OCI-LY1 (cell line): ENCODE data around the gene MS4A4E.

Source experiments
- H2AFZ ChIP-seq: fragments of 200-600 bp; sonication (generic), shearing (Covaris generic); 2 replicates; pipeline ENCODE4 v1.6.0; 2014; ENCODE audit warnings: antibody characterized with exemption, mild to moderate bottlenecking, low read length
- H3F3A ChIP-seq: fragments of 200-600 bp; sonication (generic), shearing (Covaris generic); 2 replicates; pipeline ENCODE4 v1.6.0; 2014; ENCODE audit warnings: mild to moderate bottlenecking, antibody characterized with exemption, low read length, moderate library complexity; ENCODE audit not compliant: insufficient read depth
- H3K27ac ChIP-seq: fragments of 200-600 bp; sonication (generic); 2 replicates; pipeline ENCODE4 v1.5.1; 2014; ENCODE audit warnings: low read length, mixed run types, mild to moderate bottlenecking, low read depth; ENCODE audit not compliant: poor library complexity, severe bottlenecking
- H3K27me3 ChIP-seq: fragments of 200-600 bp; sonication (generic); 2 replicates; pipeline ENCODE4 v1.6.0; 2014; ENCODE audit warnings: antibody characterized with exemption, mild to moderate bottlenecking, low read length, moderate library complexity; ENCODE audit not compliant: insufficient read depth
- H3K36me3 ChIP-seq: fragments of 200-600 bp; sonication (generic); 2 replicates; pipeline ENCODE4 v1.6.1; 2014; ENCODE audit warnings: mild to moderate bottlenecking, antibody characterized with exemption, low read length, moderate library complexity, mixed read lengths; ENCODE audit not compliant: insufficient read depth
- H3K4me1 ChIP-seq: fragments of 200-600 bp; sonication (generic); 2 replicates; pipeline ENCODE4 v1.5.1; 2014; ENCODE audit warnings: mild to moderate bottlenecking, low read length, moderate library complexity; ENCODE audit not compliant: insufficient read depth, severe bottlenecking
- H3K4me2 ChIP-seq: fragments of 200-600 bp; sonication (generic), shearing (Covaris generic); 2 replicates; pipeline ENCODE4 v1.6.1; 2014; ENCODE audit warnings: low read length
- H3K4me3 ChIP-seq: fragments of 200-600 bp; sonication (generic); 2 replicates; pipeline ENCODE4 v1.5.1; 2014; ENCODE audit warnings: low read length, low read depth, mild to moderate bottlenecking, mixed read lengths; ENCODE audit not compliant: poor library complexity, severe bottlenecking
- H3K79me2 ChIP-seq: fragments of 200-600 bp; shearing (Covaris generic); 2 replicates; pipeline ENCODE4 v1.6.1; 2016; ENCODE audit warnings: mixed run types, low read length, mixed read lengths; ENCODE audit not compliant: insufficient read depth
- H3K9ac ChIP-seq: fragments of 200-600 bp; sonication (generic), shearing (Covaris generic); 2 replicates; pipeline ENCODE4 v1.6.1; 2014; ENCODE audit warnings: mild to moderate bottlenecking, low read length, mixed read lengths
- H3K9me2 ChIP-seq: fragments of 200-600 bp; sonication (generic), shearing (Covaris generic); 2 replicates; pipeline ENCODE4 v1.6.1; 2014; ENCODE audit warnings: low read depth, mild to moderate bottlenecking, low read length, mixed read lengths
- H3K9me3 ChIP-seq: fragments of 200-600 bp; shearing (Covaris generic); 2 replicates; pipeline ENCODE4 v1.6.1; 2014; ENCODE audit warnings: low read length, mixed read lengths
- H4K20me1 ChIP-seq: fragments of 200-600 bp; sonication (generic), shearing (Covaris generic); 2 replicates; pipeline ENCODE4 v1.6.0; 2016; ENCODE audit warnings: mild to moderate bottlenecking, low read length; ENCODE audit not compliant: insufficient read depth
- EZH2 ChIP-seq: fragments of 200-600 bp; sonication (generic), shearing (Covaris generic); IDR thresholded peaks from 2 replicates; pipeline ENCODE4 v1.8.0; 2017; ENCODE audit warnings: borderline replicate concordance, mixed run types, mild to moderate bottlenecking, antibody characterized with exemption, low read length, moderate library complexity, mixed read lengths
- TF ChIP-seq, protein P1 (sequence below): fragments of 200-600 bp; sonication (generic), shearing (Covaris generic); IDR thresholded peaks from 2 replicates; pipeline ENCODE4 v1.5.1; 2017; ENCODE audit warnings: mild to moderate bottlenecking, antibody characterized with exemption, low read length, moderate library complexity, mixed read lengths

The MS4A4E gene

DNA sequence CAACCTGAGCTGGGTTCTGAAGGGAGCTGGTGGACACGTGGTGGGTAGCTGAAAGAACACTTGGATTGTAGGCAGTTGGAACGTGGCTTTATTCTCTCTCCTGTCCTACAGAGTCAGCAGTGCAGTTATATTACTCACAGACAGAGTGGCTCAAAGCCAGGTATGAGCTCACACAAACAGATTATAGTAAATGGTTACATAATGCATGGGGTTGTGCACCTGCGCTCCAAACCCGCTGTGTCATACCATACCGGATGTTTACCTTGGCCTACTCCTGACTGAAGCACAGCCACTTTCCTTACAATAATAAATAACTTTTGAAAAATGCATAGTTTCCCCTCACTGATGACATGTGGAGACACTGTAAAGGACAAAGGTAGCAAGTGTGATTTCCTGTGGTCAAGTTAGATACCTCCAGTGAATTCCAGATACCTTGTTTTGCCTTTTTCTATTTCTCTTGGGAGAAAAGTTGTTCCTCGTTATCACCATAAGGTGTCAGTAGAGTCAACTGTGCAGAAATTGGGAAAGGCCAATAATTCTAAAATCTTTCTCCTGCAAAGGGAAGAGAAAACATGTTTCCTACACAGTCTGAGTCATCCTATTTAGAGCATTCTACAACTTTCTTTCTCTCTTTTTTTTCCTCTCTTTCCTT lies 73.5 kb downstream of the MS4A4E start:
- H3K9me2 ChIP-seq = no peaks in the 10 kb centered on the region
- no peaks in the 10 kb centered on the region for H3K4me1 ChIP-seq
- no peak overlapping the region for H3K9ac ChIP-seq
- H3K27ac ChIP-seq = no peak overlapping the region
- no peaks in the 10 kb centered on the region for H4K20me1 ChIP-seq
- no peak overlapping the region for H3K4me3 ChIP-seq
- H3F3A ChIP-seq = no peaks in the 10 kb centered on the region
- H3K4me2 ChIP-seq = no peak overlapping the region
- no peaks in the 10 kb centered on the region for H3K27me3 ChIP-seq
- H3K9me3 ChIP-seq = peaks cover 8% of the 10 kb centered on the region; the same call in 1 of the 2 replicates
- H3K79me2 ChIP-seq = no peaks in the 10 kb centered on the region
- H2AFZ ChIP-seq = no peak overlapping the region
- TF ChIP-seq EZH2 = no peak
- TF ChIP-seq, protein P1, sequence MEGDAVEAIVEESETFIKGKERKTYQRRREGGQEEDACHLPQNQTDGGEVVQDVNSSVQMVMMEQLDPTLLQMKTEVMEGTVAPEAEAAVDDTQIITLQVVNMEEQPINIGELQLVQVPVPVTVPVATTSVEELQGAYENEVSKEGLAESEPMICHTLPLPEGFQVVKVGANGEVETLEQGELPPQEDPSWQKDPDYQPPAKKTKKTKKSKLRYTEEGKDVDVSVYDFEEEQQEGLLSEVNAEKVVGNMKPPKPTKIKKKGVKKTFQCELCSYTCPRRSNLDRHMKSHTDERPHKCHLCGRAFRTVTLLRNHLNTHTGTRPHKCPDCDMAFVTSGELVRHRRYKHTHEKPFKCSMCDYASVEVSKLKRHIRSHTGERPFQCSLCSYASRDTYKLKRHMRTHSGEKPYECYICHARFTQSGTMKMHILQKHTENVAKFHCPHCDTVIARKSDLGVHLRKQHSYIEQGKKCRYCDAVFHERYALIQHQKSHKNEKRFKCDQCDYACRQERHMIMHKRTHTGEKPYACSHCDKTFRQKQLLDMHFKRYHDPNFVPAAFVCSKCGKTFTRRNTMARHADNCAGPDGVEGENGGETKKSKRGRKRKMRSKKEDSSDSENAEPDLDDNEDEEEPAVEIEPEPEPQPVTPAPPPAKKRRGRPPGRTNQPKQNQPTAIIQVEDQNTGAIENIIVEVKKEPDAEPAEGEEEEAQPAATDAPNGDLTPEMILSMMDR = peak; percentile 31; the same call in 1 of the 2 replicates
- H3K36me3 ChIP-seq = no peaks in the 10 kb centered on the region

DNA sequence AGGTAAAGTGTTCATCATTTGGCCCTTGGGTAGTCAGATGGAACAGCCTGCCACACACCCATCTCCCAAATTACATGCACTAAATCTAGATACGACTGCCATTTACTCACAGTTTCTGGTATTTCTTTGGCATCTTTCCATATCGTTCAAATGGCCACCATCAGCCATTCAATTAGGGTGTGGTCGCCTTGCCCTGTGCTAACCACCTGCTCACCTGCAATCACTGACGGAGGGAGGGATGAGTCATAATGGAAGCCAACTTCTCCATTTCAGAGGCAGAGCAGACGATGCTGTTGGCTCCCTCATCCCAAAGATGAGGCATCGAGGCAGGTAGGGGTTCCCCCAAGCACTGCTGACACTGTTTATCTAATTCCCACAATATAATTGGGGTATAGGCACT lies 74.6 kb downstream of the MS4A4E start:
- Histone ChIP-seq H3K4me3 (no peak overlapping the region), H3K27ac (no peak overlapping the region), H3K9ac (no peak overlapping the region), H3K4me2 (no peak overlapping the region), H2AFZ (no peak overlapping the region), H3F3A (no peaks in the 10 kb centered on the region), H3K79me2 (no peaks in the 10 kb centered on the region), H3K36me3 (no peaks in the 10 kb centered on the region), H3K27me3 (no peaks in the 10 kb centered on the region), H3K9me2 (no peaks in the 10 kb centered on the region), H3K9me3 (peaks cover 8% of the 10 kb centered on the region; the same call in 1 of the 2 replicates), H3K4me1 (no peaks in the 10 kb centered on the region), H4K20me1 (no peaks in the 10 kb centered on the region)
- TF ChIP-seq EZH2 = no peak
- TF ChIP-seq, protein P1 = no peak

DNA sequence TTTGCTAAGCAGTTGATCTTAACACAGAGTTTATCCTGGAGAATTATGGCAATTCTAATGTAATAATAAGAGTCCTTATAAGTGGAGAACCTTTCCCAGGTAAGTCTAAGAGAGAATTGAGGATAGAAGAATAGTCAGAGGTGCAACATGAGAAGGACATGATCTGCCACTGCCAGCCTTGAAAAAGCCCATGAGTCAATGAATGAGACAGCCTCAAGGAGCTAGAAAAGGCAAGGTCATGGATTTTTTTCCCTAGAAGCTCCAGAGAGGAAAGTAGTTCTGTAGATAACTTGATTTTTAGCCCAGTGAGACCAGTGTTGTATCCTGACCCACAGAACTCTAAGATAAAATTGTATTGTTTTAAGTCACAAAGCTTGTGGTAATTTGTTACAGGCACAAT lies 77.0 kb downstream of the MS4A4E start:
- H3K9me3 ChIP-seq = peaks cover 8% of the 10 kb centered on the region; the same call in 1 of the 2 replicates
- H3K9me2 ChIP-seq = no peaks in the 10 kb centered on the region
- H3F3A ChIP-seq = no peaks in the 10 kb centered on the region
- H3K4me3 ChIP-seq = no peak overlapping the region
- H3K79me2 ChIP-seq = no peaks in the 10 kb centered on the region
- H3K27ac ChIP-seq = no peak overlapping the region
- TF ChIP-seq EZH2 = no peak
- TF ChIP-seq, protein P1 = no peak
- H3K4me2 ChIP-seq = no peak overlapping the region
- H3K27me3 ChIP-seq = no peaks in the 10 kb centered on the region
- no peaks in the 10 kb centered on the region for H3K36me3 ChIP-seq
- H3K4me1 ChIP-seq = no peaks in the 10 kb centered on the region
- no peaks in the 10 kb centered on the region for H4K20me1 ChIP-seq
- no peak overlapping the region for H3K9ac ChIP-seq
- H2AFZ ChIP-seq = no peak overlapping the region
